GM18498 (cell line): ENCODE data around the gene MOK.
"Not testable (repeated sequence)": the region's sequence is repeated elsewhere in the genome, so short reads cannot be mapped to it uniquely, and the experiment has no call there.

ENCODE experiments used
- ATAC-seq: cut with Tn5 transposase; IDR thresholded peaks from one replicate; pipeline ENCODE4 v1.9.1; 2021; ENCODE audit warnings: mild to moderate bottlenecking, moderate library complexity; ENCODE audit not compliant: unreplicated experiment

Gene MOK

DNA sequence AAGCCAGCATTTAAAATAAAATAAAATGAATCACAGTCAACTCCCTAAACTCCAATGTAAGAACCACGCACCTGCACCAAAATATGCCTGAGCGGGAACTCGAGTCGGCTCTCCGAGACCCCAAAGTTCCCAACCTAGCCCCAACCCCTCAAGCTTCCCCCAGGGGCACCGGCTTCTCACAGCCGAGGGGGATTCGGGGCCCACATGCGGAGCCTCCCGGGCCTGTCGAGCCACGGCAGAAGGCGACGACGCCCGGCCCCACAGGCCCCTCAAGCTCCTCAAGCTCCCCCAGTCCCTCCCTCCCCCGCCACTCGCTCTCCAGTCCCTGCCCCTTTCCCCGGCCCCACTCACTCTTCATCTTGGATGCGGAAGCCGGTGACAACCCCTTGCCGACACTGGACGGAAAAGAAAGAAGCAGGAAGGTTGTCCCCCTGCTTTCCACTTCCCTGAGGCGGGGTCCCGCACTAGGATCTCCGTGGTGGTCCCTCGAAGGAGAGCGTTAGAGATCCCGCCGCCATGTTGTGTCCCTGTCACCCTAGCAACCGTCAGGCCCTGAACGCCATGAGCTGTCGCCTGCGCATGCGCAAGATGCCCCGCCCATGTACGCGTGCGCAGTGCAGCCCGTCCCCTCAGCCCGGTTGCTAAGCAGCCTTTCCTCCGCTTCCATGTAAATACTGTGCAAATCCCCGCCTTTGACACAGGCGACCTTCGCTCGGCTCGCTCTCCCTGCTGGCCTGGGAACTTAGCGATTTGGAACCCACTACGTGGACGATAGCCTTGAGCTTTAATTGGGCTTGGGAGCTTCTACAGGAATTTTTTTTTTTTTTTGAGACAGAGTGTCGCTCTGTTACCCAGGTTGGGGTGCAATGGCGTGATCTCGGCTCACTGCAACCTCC, at the start of gene MOK:
Gene MOK, minus strand, starts transcription at position 554 of the 896 bp plus-strand sequence. Its CDS starts 196 bp downstream, at position 358.
- ATAC-seq = peak; percentile 97

DNA sequence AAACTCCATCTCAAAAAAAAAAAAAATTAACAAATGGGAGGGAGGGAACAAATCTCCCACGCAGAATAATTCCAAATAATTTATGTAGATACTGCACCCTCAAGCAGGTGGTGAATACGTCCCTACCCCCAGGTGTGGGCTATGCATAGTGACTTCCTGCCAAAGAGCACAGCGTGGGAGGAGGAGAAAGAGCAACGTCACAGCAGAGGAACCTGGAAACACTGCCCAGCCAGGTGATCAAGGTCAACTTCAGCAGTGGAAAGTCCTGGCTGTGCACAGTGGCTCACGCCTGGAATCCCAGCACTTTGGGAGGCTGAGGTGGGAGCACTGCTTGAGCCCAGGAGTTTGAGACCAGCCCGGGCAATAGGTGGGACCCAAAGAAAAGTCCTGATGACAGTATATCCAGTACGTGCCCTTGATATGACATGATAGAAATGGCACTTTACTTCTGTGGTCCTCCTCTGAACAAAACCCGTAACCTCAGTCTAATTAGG, 48.2 kb upstream of the MOK start:
- no peak for ATAC-seq

DNA sequence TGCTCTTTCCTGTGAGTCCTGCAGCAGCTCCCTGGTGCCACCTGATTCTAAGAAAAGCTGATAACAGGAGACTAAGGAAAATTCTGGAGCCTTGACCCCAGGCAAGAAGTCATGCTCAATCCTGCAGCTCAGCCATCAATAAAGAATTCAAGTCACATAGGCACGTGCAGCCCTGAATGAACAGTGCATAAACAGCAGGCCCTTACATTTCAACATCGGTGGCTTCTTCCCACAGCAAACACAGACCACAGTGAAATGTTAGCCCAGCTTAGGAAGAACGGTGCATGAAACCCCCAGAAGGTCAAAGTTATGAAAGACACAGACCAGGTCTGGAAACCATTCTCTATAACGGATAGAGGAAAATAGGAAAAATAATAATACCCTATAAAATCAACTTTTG, 47.2 kb upstream of the MOK start:
- ATAC-seq = no peak

DNA sequence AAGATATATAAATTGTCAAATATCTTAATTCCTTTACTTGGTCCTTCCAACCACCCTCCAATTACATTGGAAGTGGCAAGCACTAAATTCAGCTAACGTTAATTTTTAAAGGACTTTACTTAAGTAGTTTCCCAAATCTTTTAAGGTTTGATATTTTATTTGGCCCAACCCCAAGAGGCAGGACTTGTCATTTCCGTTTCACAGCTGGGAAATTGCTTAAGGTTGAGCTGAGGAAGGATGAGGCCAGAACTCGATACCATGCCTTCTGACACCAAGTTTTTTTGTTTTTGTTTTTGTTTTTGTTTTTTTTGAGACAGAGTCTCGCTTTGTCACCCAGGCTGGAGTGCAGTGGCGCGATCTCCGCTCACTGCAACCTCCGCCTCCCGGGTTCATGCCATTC, 46.6 kb upstream of the MOK start:
- not testable (repeated sequence) for ATAC-seq

GRCh38 chr14:102351023-102351422, 46.1 kb upstream of the MOK start:
- no peak for ATAC-seq

- no peak for ATAC-seq
Observed at GRCh38 chr14:102348376-102348775, 43.4 kb upstream of the MOK start.

- no peak for ATAC-seq
Observed at GRCh38 chr14:102346645-102347044, 41.7 kb upstream of the MOK start.

GRCh38 chr14:102345232-102345631, 40.3 kb upstream of the MOK start:
- ATAC-seq = no peak

DNA sequence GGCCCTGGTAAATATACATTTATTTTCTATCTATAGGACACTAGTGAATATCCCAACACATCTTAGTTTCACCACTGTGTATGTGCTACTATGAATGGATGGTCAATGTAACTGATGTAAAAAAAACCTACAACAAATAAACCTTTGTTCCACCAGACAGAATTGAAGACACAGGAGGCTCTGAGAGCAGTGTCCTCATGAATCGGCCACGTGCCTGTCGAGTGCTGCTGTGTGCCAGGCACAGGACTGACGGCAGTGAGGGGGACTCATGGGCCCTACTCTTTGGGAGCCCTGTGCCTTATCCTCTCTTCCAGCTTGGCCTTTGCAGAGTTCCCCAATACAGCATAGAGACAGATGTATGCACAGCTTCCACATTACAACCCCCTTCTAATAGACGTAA, 39.5 kb upstream of the MOK start:
- no peak for ATAC-seq

DNA sequence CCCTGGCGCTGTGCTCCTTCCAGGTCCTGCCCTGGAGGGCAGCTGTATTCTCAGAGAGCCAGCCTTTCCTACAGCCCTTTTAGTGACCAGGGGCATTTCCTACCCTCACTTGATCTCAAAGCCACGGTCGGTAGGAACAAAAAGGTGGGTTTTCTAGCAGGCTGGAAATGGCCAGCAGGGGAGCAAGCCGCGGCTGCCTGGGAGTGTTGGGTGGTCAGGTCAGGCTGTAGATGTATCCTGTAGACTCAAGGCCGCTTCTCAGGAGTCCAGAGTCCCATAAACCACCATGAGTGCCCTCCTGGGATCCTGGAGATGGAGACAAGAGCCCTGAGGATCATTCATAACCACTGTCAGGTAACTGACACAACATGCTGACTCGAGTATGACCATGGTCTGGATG, 39.1 kb upstream of the MOK start:
- no peak for ATAC-seq

GRCh38 chr14:102342238-102342637, 37.3 kb upstream of the MOK start:
- no peak for ATAC-seq

DNA sequence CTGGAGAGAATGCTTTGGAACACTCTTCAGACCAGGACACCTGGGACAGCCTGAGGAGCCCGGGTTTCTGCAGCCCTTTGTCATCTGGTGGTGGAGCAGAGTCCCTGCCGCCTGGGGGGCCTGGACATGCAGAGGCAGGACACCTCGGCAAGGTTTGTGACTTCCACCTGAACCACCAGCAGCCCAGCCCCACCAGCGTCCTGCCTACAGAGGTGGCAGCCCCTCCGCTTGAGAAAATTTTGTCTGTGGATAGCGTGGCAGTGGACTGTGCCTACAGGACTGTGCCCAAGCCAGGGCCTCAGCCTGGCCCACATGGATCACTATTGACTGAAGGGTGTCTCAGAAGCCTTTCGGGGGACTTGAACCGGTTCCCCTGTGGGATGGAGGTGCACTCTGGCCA, 36.6 kb upstream of the MOK start:
- no peak for ATAC-seq

GRCh38 chr14:102338724-102339123, 33.8 kb upstream of the MOK start:
- ATAC-seq = no peak

GRCh38 chr14:102335163-102335562, 30.2 kb upstream of the MOK start:
- ATAC-seq = no peak

DNA sequence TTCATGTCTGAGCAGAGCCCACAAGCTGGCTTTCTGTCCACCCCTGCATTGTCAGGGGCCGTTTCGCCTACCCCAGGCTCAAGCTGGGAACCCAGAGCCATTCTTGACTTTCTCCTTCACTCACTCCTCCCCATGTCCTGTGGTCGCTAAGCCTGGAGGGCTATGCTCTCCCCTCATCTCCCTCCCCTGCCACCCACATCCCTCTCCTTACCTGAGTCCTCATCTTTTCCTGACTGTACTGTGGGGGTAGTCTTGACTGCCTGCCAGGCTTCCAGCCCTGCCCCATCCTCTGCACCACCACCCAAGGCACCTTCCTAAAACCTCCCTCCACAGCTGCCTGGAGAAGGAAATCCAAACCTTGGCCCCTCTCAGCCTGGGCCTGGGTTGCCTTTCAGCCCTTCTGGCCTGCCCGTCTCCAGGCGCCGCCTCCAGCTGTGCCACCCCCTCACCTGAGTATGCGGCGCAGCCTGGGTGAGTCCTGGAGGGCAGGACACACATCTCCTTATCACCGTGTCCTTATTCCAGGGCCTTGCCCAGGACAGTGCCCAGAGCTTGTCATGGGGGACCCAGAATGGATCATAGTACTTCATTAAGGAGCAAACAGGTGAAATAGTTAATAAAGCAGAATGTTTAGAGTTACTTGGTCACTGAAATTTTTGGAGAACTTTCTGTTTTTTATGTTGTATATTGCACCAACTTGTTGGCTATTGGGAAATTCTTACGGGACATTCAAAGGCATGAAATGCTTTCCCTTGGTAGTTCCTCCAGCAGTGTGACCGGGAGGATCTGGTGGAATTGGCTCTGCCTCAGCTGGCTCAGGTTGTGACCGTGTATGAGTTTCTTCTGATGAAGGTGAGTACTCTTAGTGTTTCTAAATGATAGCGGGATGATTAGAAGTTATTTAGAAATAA, 29.1 kb upstream of the MOK start:
- no peak for ATAC-seq

DNA sequence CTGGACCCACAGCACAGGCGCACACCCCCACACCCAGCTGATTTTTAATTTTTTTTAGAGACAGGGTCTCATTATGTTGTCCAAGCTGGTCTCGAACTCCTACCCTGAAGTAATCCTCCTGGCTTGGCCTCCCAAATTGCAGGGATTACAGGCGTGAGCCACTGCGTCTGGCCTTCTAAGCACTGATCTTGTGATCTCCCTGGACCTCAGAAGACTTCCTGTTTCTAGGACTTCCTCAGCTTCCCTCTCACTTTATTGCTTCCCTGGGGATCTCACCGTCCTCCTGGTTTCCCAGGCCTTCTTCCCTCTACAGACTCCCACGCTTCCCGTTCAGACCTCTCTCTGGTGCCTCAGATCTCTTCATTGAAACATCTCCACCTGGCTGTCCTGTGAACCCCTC, 28.4 kb upstream of the MOK start:
- no peak for ATAC-seq

DNA sequence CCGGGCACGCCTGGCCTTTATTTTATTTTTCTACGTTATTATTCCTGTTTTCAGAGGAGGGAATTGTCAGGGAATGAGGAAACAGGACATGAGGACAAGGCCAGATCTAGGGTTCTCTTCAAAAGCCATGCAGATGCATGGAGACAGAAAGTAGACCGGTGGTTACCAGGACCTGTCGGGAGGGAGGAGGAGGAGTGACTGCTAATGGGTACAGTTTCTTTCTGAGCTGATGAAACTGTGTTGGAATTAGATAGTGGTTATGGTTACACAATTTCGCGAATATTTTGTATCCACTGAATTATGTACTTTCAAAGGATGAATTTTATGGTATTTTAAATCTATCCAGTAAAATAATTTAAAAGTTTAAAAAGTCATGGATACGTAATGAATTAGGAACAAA, 25.8 kb upstream of the MOK start:
- no peak for ATAC-seq

DNA sequence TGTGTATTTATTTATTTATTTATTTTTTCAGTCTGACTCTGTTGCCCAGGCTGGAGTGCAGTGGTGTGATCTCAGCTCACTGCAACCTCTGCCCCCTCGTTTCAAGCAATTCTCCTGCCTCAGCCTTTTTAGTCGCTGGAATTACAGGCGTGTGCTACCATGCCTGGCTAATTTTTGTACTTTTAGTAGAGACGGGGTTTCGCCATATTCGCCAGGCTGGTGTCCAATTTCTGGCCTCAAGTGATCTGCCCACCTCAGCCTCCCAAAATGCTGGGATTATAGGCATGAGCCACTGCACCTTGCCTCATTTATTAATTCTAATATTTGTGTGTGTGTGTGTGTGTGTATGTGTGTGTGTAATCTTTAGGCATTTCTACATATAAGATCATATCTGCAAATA, 24.4 kb upstream of the MOK start:
- ATAC-seq = not testable (repeated sequence)

DNA sequence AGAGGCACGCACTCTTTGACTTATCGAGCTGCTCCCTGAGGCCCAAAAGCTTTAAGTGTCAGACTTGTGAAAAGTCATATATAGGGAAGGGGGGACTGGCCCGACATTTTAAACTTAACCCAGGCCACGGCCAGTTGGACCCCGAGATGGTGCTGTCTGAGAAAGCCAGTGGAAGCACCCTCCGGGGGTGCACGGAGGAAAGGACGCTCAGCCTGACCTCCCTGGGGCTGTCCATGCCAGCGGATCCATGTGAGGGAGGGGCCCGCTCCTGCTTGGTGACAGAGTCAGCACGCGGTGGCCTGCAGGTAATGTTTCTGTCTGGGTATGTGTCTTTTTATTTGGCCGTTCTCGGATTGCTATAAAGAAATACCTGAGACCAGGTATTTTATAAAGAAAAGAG, 21.6 kb upstream of the MOK start:
- ATAC-seq = no peak

- no peak for ATAC-seq
Observed at GRCh38 chr14:102325791-102326345, 20.9 kb upstream of the MOK start.

DNA sequence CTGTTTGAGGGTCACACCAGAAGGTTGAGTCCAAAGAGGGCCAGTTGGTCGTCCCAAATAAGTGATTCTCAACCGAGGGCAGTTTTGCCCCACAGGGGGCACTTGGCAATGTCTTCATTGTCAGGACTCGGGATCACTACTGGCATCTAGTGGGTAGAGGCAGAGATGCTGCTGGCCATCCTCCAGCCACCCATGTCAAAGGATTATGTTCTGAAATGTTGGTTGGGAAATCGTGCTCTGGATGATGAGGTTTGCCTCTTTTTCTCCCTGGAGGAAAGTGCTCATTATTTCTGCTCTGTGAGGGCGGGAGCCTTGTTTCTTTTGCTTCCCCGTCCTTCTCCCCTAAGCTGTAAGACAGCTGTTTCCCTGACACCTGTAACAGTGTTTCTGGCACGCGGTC, 18.1 kb upstream of the MOK start:
- no peak for ATAC-seq
